CD4-positive, alpha-beta T cell treated with Interleukin-4 for 1 hour (primary cell): ENCODE measurements around the gene RPL6.
"Not testable (repeated sequence)": the region's sequence is repeated elsewhere in the genome, so short reads cannot be mapped to it uniquely, and the experiment has no call there.

Experiments used
- DNase-seq, 2 donors: peaks; one replicate each; pipeline ENCODE4 v3.0.0-alpha.2; 2020 to 2022

Gene RPL6

GRCh38 chr12:112419297-112420133, 10.1 kb upstream of the RPL6 start:
- DNase-seq, result no peak

- DNase-seq, result peak; percentile 86 to 91
Measured at GRCh38 chr12:112418608-112419296, 9.3 kb upstream of the RPL6 start, which contains the start of gene PTPN11. PTPN11 (plus strand) TSS chr12:112418947; CDS start chr12:112419112, 165 bp downstream.

GRCh38 chr12:112418273-112418607, 8.8 kb upstream of the RPL6 start:
- no peak for DNase-seq

- not testable (repeated sequence) for DNase-seq
Measured at GRCh38 chr12:112415457-112415856, 6.1 kb upstream of the RPL6 start.

GRCh38 chr12:112413855-112414625, 4.6 kb upstream of the RPL6 start:
- no peak for DNase-seq

GRCh38 chr12:112409906-112410244, 470 bp upstream of the RPL6 start:
- no peak for DNase-seq

- DNase-seq, result peak in 1 of 2 donors; percentile 54
Measured at GRCh38 chr12:112408621-112409020, 784 bp downstream of the RPL6 start.

- not testable (repeated sequence) for DNase-seq
Measured at GRCh38 chr12:112407683-112408082, 1.7 kb downstream of the RPL6 start.

- DNase-seq, result no peak
Measured at GRCh38 chr12:112406519-112407488, 2.6 kb downstream of the RPL6 start.

GRCh38 chr12:112401903-112402498, 7.4 kb downstream of the RPL6 start:
- DNase-seq, result no peak

GRCh38 chr12:112401054-112401453, 8.4 kb downstream of the RPL6 start:
- DNase-seq, result no peak

- no peak for DNase-seq
Measured at GRCh38 chr12:112393328-112393727, 16.1 kb downstream of the RPL6 start.

- DNase-seq, result not testable (repeated sequence)
Measured at GRCh38 chr12:112389922-112390654, 19.3 kb downstream of the RPL6 start.

- no peak for DNase-seq
Measured at GRCh38 chr12:112389228-112389627, 20.2 kb downstream of the RPL6 start.

GRCh38 chr12:112386726-112387125, 22.7 kb downstream of the RPL6 start:
- peak in 1 of 2 donors; percentile 17 for DNase-seq

- no peak for DNase-seq
Measured at GRCh38 chr12:112382866-112383265, 26.5 kb downstream of the RPL6 start.

GRCh38 chr12:112381883-112382796, 27.3 kb downstream of the RPL6 start, which contains the start of gene HECTD4:
HECTD4 (minus strand) TSS chr12:112382431; CDS start chr12:112382128, 303 bp downstream.
- DNase-seq, result peak; percentile 88 to 90

- DNase-seq, result peak; percentile 32 to 55
Measured at GRCh38 chr12:112381406-112381882, 28.0 kb downstream of the RPL6 start.

GRCh38 chr12:112380663-112381405, 28.6 kb downstream of the RPL6 start:
- DNase-seq, result no peak
